GOT3 (cell line): ENCODE data around the gene DRP2.
"Not testable (repeated sequence)": the region's sequence is repeated elsewhere in the genome, so short reads cannot be mapped to it uniquely, and the experiment has no call there.

Experiments
- DNase-seq: peaks from one replicate; lab custom pipeline; 2025; ENCODE audit warnings: mixed read lengths; lab: John Stamatoyannopoulos, UW

Gene DRP2

DNA sequence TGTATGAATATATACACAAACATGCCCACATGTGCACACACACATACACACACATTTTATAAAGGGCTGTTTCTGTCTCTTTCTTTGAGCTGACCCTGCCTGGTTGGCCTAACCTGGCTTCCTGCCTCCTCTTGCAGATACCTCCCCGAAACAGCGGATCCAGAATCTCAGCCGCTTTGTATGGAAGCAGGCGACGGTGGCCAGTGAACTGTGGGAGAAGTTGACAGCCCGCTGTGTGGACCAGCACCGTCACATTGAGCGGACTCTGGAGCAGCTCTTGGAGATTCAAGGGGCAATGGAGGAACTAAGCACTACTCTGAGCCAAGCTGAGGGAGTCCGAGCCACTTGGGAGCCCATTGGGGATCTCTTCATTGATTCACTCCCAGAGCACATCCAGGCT, 21.9 kb downstream of the DRP2 start:
- DNase-seq: no peak

DNA sequence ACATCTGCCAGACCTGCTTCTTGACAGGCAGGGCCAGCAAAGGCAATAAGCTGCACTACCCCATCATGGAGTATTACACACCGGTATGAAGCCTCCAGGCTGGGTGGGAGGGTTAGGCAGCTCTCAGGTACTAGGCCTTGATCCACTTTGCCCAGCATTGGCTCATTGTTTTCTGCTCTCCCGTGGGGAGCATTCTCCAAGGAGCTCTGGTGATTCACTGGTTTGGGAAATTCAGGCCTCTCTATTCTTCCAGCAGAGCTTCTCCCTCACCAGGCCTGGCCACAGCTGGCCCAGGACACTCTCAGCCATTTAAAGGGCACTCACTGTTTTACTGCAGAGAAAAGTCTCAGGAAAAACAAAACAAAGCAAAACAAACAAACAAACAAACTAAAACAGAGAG, 33.0 kb downstream of the DRP2 start:
- no peak for DNase-seq

DNA sequence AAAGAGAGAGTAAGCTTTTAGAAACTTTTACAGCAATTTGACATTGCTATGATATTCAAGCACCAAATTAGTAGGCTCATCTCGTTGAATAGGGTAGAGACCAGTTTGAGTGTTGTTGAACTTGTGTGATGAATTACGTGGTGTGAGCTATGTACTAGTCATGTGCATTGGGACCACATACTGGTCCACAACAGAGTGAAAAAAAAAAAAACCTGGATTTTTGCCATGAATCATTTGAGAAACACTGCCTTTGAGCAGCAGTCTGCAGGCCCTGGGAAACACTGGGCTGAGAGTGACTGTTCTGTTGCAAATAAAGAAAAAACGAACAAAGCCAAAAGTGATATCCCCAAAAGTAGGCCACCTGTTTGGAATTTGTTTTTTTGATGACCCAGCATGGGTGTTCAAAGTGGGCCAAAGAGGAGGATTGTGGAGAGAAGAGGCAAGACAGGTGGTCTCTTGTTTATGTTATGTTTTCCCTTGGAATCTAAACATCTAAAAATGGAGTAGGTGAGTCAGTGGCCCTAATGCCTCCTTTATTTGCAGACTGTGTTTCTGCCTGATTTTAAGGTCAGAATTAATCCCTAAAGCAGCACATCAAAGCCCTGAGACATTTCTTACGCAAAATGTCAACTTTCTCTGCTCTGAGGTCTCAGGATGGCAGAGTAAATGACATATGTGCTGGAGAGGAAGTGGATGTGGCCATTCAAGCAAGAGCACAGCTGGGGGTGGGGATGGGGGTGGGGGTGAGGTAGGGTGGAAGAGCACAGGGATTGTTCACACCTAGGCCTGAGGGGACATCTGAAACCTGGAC, 38.1 kb downstream of the DRP2 start:
- DNase-seq: no peak

DNA sequence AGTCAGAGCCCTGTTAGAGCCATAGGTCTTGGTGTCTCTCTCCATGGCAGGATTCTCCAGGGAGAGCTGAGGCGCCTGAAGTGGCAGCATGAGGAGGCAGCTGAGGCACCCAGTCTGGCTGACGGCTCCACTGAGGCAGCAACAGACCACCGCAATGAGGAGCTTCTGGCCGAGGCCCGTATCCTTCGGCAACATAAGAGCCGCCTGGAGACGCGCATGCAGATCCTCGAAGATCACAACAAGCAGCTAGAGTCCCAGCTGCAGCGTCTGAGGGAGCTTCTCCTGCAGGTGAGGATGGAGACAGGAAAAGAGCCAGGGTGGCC, 38.6 kb downstream of the DRP2 start:
- no peak for DNase-seq

DNA sequence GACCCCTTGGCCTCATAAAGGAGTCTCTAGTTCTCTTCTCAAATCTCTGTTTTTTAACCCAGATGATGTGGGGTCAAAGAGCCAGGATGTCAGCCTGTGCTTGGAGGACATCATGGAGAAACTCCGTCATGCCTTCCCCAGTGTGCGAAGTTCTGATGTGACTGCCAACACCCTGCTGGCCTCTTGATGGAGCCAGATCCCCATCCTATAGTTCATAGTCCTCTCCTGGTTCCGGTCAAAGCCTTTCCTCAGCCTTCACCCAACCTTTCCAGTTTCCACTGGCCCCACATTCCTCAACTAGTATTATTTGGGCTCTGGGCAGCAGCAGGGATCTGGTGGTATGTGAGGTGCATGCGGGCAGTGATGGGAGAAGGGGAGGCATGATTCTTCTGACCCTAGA, 40.8 kb downstream of the DRP2 start:
- no peak for DNase-seq

DNA sequence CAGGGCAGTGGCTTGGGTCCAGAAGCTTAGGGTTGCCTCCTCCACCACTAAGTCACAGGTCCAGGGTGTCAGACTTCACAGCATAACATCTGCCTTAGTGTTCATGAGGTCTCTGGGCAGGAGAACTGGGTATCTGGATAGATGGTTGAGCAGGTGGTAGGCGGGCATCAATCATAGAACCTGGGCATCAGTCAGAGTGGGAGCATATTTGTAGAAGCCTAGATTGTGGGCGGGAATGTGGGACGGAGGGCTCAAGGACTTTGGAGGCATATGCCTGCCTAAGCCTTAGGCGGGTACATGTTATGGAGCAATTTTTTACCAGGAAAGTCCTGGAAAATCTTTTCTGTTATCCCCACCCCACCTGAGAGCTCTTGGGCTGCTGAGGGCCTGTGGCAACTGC, 43.0 kb downstream of the DRP2 start:
- no peak for DNase-seq

DNA sequence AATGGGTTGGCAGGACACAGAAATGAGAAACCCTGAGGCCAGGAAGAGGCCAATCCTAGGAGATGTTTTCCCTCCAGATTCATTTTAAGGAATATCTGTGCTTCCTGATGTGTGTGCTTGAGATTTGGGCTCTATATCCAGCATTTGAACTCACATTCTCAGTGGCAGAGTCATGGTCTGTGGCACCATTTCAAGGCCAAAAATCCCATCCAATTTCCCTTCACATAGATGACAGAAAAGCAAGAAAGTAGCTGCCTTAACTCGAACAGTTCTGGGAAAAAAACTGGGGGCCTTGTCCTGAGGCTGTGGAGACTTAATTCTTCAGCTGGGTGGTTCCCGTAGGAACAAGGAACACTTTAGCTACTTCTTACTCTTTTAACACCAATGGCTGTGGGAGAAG, 44.2 kb downstream of the DRP2 start:
- DNase-seq: no peak

DNA sequence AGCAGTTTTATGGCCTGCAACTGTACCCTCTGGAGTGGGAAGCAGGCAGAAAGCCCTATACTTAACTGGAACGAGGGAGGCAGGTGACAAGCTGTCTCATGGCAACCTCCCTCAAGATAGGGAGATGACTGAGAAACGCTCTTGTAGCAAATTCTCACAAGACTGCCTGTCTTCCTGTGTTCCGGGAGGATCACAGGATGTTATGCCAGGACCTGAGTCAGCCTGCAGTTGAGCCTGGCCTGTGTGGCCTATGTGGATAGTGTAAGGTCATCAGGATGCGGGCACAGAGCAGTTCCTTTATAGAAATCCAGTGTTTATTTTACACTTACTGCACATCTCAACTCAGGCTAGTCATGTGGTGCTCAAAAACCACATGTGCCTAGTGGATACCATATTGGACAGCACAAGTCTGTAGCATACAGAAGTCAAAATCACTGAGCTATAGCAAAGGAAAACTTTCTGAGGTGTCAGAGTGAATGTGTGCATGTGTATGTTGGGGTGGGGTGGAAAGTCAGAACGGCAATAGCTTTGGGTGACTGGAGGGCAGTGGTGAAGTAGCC, 46.4 kb downstream of the DRP2 start:
- no peak for DNase-seq

DNA sequence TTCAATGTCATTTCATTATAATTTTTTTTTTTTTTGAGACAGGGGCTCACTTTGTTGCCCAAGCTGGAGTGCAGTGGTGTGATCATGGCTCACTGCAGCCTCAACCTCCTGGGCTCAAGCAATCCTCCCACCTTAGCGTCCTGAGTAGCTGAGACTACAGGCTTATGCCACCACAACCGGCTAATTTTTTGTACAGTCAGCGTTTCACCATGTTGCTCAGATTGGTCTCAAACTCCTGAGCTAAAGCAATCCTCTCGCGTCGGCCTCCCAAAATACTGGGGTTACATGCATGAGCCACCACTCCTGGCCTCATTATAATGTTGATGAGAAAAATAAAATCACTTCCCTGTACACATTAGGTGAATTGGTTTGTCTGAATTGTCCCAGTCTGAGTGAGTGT, 54.6 kb downstream of the DRP2 start:
- no peak for DNase-seq

DNA sequence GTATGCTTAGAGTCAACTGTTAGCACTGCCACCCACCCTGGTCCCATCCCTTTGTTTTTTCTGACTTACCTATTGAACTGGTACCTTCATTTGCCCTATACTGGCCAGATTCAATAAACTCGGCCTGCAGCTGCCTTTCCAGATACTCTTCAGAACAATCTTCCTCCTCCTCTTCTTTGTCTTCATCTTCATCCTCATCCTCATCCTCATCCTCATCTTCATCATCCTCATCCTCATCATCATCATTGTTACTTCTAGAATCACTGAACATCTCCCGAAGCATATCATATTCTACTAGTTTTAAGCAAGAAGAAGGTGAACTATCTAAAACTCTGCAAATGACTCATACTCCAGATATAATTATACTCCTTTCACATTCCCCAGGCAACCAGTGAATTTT, 56.7 kb downstream of the DRP2 start:
- DNase-seq: no peak

DNA sequence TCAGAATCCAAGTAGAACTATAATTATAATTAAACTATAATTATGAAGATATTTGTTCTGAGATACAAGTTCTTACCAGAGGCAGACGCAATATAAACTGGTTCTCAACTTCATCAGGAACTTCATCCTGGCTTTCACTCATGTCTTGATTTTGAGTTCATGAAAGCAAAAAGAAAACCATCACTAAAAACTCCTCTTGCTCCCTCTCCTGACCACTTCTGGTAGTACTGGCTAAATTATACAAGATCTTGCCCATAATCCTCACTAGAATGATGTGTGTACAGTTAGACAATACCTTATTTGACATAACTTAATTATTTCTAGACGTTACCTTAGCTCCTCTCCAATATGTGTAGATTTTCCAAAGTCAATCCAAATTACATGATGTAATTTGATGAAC, 67.8 kb downstream of the DRP2 start:
- DNase-seq: no peak

DNA sequence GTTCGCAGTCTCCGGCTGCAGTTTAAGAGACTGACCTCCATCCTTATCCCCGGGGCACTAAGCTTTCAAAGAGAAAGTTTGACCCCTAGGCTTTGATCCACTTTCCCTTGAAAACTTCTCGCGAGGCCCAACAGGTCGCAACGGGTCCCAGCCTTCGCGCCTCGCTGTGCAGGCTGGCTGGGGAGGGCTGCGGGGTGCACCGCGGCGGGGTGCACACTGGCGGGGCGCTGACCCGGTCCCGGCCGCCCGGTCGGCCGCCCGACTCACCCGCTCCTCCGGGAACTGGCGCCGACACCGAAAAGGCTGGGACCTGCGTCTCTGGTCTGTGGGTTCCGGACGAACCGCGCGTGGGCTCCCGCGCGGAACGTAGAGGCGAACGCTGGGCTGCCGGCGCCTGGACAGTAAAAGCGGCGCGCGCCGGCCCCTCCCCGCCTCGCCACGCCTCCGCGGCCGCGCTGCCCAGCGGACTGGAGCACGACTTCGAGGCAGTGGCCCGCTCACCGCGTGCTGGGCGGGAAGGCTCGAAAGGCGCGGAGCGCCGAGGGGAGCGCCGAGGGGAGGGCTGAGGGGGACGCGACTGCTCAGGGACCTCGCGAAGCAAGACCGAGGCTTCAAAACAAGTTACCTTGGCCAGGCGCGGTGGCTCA, 71.5 kb downstream of the DRP2 start, which contains the start of gene TAF7L:
Gene TAF7L, minus strand, starts transcription at position 378 of the 647 bp plus-strand sequence. CDS start 3,791 bp downstream, outside the sequence.
- DNase-seq: no peak

DNA sequence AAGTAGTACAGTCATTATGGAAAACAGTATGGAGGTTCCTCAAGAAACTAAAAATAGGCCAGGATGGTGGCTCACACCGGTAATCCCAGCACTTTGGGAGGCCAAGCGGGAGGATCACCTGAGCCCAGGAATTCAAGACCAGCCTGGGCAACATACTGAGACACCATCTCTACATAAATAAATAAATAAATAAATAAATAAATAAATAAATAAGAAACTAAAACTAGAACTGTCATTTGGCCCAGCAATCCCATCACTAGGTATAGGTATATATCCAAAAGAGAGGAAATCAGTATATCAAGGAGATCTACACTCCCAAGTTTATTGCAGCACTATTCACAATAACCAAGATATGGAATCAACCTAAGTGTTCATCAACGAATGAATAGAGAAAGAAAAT, 76.0 kb downstream of the DRP2 start:
- not testable (repeated sequence) for DNase-seq

DNA sequence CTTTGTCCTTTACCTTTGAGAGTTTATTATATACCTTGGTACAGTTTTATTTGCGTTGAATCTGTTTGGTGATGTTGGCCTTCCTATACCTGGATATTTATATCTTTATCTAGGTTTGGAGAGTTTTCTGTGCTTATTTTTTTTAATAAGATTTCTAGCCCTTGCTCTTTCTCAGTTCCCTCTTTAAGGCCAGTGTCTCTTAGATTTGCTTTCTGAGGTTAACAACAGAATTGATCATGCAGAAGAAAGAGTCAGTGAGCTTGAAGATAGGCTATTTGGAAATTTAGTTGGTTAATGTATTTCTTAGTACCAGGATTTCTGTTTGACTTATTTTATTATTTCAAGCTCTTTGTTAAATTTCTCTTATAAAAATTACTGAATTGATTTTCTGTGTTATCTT, 84.2 kb downstream of the DRP2 start:
- no peak for DNase-seq
